ENCODE results near the gene SLIRP. TPM values are rescaled to one million over a fixed set of nuclear protein-coding genes. Genes with fewer than 3 reads are reported as not detected.

Gene SLIRP
- total RNA-seq, 1 donor, result 81.4 TPM

DNA sequence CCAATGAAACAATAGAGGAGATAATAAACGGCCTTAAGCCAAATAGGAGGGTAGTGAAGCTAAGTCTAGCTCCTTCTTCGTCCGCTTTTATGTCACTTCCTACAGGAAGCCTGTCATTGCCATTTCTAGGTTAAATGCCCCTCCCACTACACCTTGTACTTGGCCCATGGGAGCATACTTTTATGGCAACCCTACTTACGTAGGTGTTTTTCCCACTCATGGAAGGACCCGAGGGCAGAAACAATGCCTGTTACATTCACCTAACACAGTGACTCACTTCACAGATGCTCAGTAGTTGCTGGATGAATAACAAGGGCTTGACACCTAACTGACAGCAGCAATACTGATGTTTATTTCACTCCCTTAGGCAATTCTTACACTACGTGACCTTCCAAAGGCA is 44.6 kb upstream of the SLIRP start:
- H3K27me3 ChIP-seq (ENCODE audit: insufficient read depth, low read length), result no peaks in the 10 kb centered on the region
- no peak overlapping the region for H3K27ac ChIP-seq (ENCODE audit: low read depth, low read length)
- H3K4me2 ChIP-seq (ENCODE audit: insufficient read depth, low read length), result no peak overlapping the region
- H3K4me3 ChIP-seq (ENCODE audit: insufficient read depth, low read length), result no peak overlapping the region
- DNase-seq (ENCODE audit: insufficient read length, low spot score, missing footprints), result no peak
- H4K20me1 ChIP-seq (ENCODE audit: insufficient read depth, low read length), result no peaks in the 10 kb centered on the region
- no peak overlapping the region for H2AFZ ChIP-seq (ENCODE audit: low read length)
- no peaks in the 10 kb centered on the region for H3K79me2 ChIP-seq (ENCODE audit: insufficient read depth, low read length)
- TF ChIP-seq CTCF (IDR thresholded peaks at IDR 0.05; ENCODE audit: extremely low read depth, low read depth, low read length), result no peak
- H3K36me3 ChIP-seq (ENCODE audit: insufficient read depth, low read length), result no peaks in the 10 kb centered on the region
- no peaks in the 10 kb centered on the region for H3K9me3 ChIP-seq (ENCODE audit: low read depth, low read length)
- H3K4me1 ChIP-seq (ENCODE audit: insufficient read depth, low read length), result peaks cover 5% of the 10 kb centered on the region

- H3K4me3 ChIP-seq (ENCODE audit: insufficient read depth, low read length), result no peak overlapping the region
- no peaks in the 10 kb centered on the region for H3K79me2 ChIP-seq (ENCODE audit: insufficient read depth, low read length)
- H4K20me1 ChIP-seq (ENCODE audit: insufficient read depth, low read length), result no peaks in the 10 kb centered on the region
- no peak overlapping the region for H3K4me2 ChIP-seq (ENCODE audit: insufficient read depth, low read length)
- no peak for TF ChIP-seq CTCF (IDR thresholded peaks at IDR 0.05; ENCODE audit: extremely low read depth, low read depth, low read length)
- no peak overlapping the region for H2AFZ ChIP-seq (ENCODE audit: low read length)
- H3K9me3 ChIP-seq (ENCODE audit: low read depth, low read length), result no peaks in the 10 kb centered on the region
- H3K27me3 ChIP-seq (ENCODE audit: insufficient read depth, low read length), result no peaks in the 10 kb centered on the region
- peaks cover 5% of the 10 kb centered on the region for H3K4me1 ChIP-seq (ENCODE audit: insufficient read depth, low read length)
- no peak for DNase-seq (ENCODE audit: insufficient read length, low spot score, missing footprints)
- no peaks in the 10 kb centered on the region for H3K36me3 ChIP-seq (ENCODE audit: insufficient read depth, low read length)
- H3K27ac ChIP-seq (ENCODE audit: low read depth, low read length), result no peak overlapping the region
Measured at GRCh38 chr14:77667331-77667730, 40.6 kb upstream of the SLIRP start.

GRCh38 chr14:77673193-77673592 is 34.7 kb upstream of the SLIRP start:
- Histone ChIP-seq H3K27me3 (ENCODE audit: insufficient read depth, low read length) (no peaks in the 10 kb centered on the region), H3K27ac (ENCODE audit: low read depth, low read length) (no peak overlapping the region), H3K4me2 (ENCODE audit: insufficient read depth, low read length) (no peak overlapping the region), H4K20me1 (ENCODE audit: insufficient read depth, low read length) (no peaks in the 10 kb centered on the region), H2AFZ (ENCODE audit: low read length) (no peak overlapping the region), H3K36me3 (ENCODE audit: insufficient read depth, low read length) (peaks cover 26% of the 10 kb centered on the region), H3K4me1 (ENCODE audit: insufficient read depth, low read length) (no peaks in the 10 kb centered on the region), H3K79me2 (ENCODE audit: insufficient read depth, low read length) (no peaks in the 10 kb centered on the region), H3K9me3 (ENCODE audit: low read depth, low read length) (no peaks in the 10 kb centered on the region), H3K4me3 (ENCODE audit: insufficient read depth, low read length) (no peak overlapping the region)
- no peak for TF ChIP-seq CTCF (IDR thresholded peaks at IDR 0.05; ENCODE audit: extremely low read depth, low read depth, low read length)
- no peak for DNase-seq (ENCODE audit: insufficient read length, low spot score, missing footprints)

DNA sequence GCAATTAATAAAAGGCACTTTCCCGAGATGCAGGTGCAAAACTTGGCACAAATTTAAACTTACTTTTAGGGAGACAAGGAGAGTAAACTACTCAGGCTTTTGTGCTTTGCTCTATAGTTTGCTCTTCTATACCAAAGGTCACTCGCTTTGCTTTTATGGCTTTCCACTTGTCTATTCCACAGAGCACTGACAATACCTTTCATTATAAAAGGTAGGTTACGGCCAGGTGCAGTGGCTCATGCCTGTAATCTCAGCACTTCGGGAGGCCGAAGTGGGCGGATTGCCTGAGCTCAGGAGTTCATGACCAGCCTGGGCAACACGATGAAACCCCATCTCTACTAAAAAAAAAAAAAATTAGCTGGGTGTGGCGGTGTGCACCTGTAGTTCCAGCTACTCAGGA is 33.0 kb upstream of the SLIRP start:
- H3K27ac ChIP-seq (ENCODE audit: low read depth, low read length), result no peak overlapping the region
- peaks cover 35% of the 10 kb centered on the region for H3K36me3 ChIP-seq (ENCODE audit: insufficient read depth, low read length)
- H3K4me2 ChIP-seq (ENCODE audit: insufficient read depth, low read length), result no peak overlapping the region

More for the DNA sequence above, 33.0 kb upstream of the SLIRP start:
- DNase-seq (ENCODE audit: insufficient read length, low spot score, missing footprints), result no peak
- H4K20me1 ChIP-seq (ENCODE audit: insufficient read depth, low read length), result no peaks in the 10 kb centered on the region
- TF ChIP-seq CTCF (IDR thresholded peaks at IDR 0.05; ENCODE audit: extremely low read depth, low read depth, low read length), result no peak
- no peak overlapping the region for H2AFZ ChIP-seq (ENCODE audit: low read length)
- H3K9me3 ChIP-seq (ENCODE audit: low read depth, low read length), result no peaks in the 10 kb centered on the region
- no peaks in the 10 kb centered on the region for H3K27me3 ChIP-seq (ENCODE audit: insufficient read depth, low read length)
- H3K79me2 ChIP-seq (ENCODE audit: insufficient read depth, low read length), result no peaks in the 10 kb centered on the region
- no peak overlapping the region for H3K4me3 ChIP-seq (ENCODE audit: insufficient read depth, low read length)
- no peaks in the 10 kb centered on the region for H3K4me1 ChIP-seq (ENCODE audit: insufficient read depth, low read length)

Measured in osteoblast (primary cell).